ENCODE data around the gene EYS.

- TF ChIP-seq EP300 (IDR thresholded peaks at IDR 0.05): no peak
- TF ChIP-seq CTCF (IDR thresholded peaks at IDR 0.05): no peak
- TF ChIP-seq POLR2A (IDR thresholded peaks at IDR 0.05): no peak
Measured at GRCh38 chr6:63897459-63897858, 1809.6 kb downstream of the EYS start.

Measured in stomach (tissue), 4 donors.